GM12878 (cell line): ENCODE data around the gene INO80C. TPM values are rescaled to one million over a fixed set of nuclear protein-coding genes. Genes with fewer than 3 reads are reported as not detected.
A peak's percentile ranks its signal among the peaks of the same experiment; 100 is the strongest.

Experiments used
- EGR1 ChIP-seq, 2 experiments: IDR thresholded peaks; 1 replicate in 1 of 2; 2 replicates in 1 of 2; pipeline ENCODE4 v1.6.1; 2011 to 2012; ENCODE audit warnings: low read depth in 2 of 2, low read length in 2 of 2, borderline replicate concordance in 1 of 2, mild to moderate bottlenecking in 1 of 2, moderate library complexity in 1 of 2
- EP300 ChIP-seq, 2 experiments: fragments of 150-350 bp in 1 of 2; IDR thresholded peaks; 2 replicates each; pipeline ENCODE4 v1.6.1; 2011 to 2012; ENCODE audit warnings: low read depth in 2 of 2, low read length in 2 of 2, borderline replicate concordance in 1 of 2, improper control_type of control experiment in 1 of 2, inconsistent platforms in 1 of 2; ENCODE audit not compliant: control insufficient read depth in 1 of 2
- KDM1A ChIP-seq: fragments of 200-600 bp; sonication (generic); IDR thresholded peaks from 2 replicates; pipeline ENCODE4 v1.6.1; 2016; ENCODE audit warnings: borderline replicate concordance
- MAX ChIP-seq: IDR thresholded peaks from 2 replicates; pipeline ENCODE4 v1.6.1; 2012; ENCODE audit warnings: low read depth, low read length, improper control_type of control experiment
- RCOR1 ChIP-seq: conservative IDR thresholded peaks from 2 replicates; pipeline ENCODE4 v1.6.1; 2012; ENCODE audit warnings: low read depth, low read length, improper control_type of control experiment
- SPI1 ChIP-seq: IDR thresholded peaks from 2 replicates; pipeline ENCODE4 v1.6.1; 2011; ENCODE audit warnings: low read depth, mild to moderate bottlenecking, low read length, moderate library complexity, borderline replicate concordance; ENCODE audit not compliant: insufficient read depth
- WRNIP1 ChIP-seq: IDR thresholded peaks from 2 replicates; pipeline ENCODE4 v1.6.1; 2011; ENCODE audit warnings: low read depth, low read length, improper control_type of control experiment, borderline replicate concordance
- ZNF24 ChIP-seq: fragments of 450-650 bp; IDR thresholded peaks from 2 replicates; pipeline ENCODE4 v1.6.1; 2017; ENCODE audit warnings: antibody characterized with exemption, mild to moderate bottlenecking
- ZNF274 ChIP-seq: IDR thresholded peaks from one replicate; pipeline ENCODE4 v1.8.0; 2011; ENCODE audit not compliant: insufficient read length, insufficient read depth
- polyA plus RNA-seq, 11 experiments: library from polyadenylated mRNA; depleted of rRNA in 4 of 11; unstranded in 6 of 11; stranded (reverse) in 5 of 11; fragments of >200 nt; fragmentation: Nextera tagmentation in 4 of 11; fragmentation: Illumina TruSeq in 1 of 11; extraction: Ambion mirVana in 4 of 11; extraction: Trizol in 1 of 11; gene quantifications; 1 replicate in 1 of 11; 2 replicates in 10 of 11; pipeline versions ENCODE4 v1.2.1 to v1.2.3, GENCODE V29; 2011 to 2016; ENCODE audit warnings: inconsistent platforms in 2 of 11, missing spikeins in 2 of 11, low read depth in 1 of 11
- total RNA-seq, 4 experiments: library from RNA; depleted of rRNA in 3 of 4; stranded (reverse); fragments of >200 nt in 3 of 4; fragmentation: Illumina TruSeq in 1 of 4; extraction: Trizol in 1 of 4; gene quantifications; 2 replicates each; pipeline versions ENCODE4 v1.2.1 to v1.2.3, GENCODE V29; 2013 to 2021
- TF ChIP-seq, protein P1 (sequence below): fragments of 450-650 bp; IDR thresholded peaks from 2 replicates; pipeline ENCODE4 v1.6.1; 2017; ENCODE audit warnings: mild to moderate bottlenecking, low read depth, inconsistent platforms; ENCODE audit not compliant: poor library complexity, severe bottlenecking
- TF ChIP-seq, protein P2 (sequence below): IDR thresholded peaks from 2 replicates; pipeline ENCODE4 v1.6.1; 2011; ENCODE audit warnings: low read depth, mild to moderate bottlenecking, low read length, moderate library complexity, borderline replicate concordance; ENCODE audit errors: extremely low read depth
- TF ChIP-seq, protein P3 (sequence below): fragments of 450-650 bp; formaldehyde crosslinking; IDR thresholded peaks from 2 replicates; pipeline ENCODE4 v1.4.0; 2020; ENCODE audit warnings: mild to moderate bottlenecking, moderate library complexity
- TF ChIP-seq, protein P4 (sequence below): fragments of 450-650 bp; conservative IDR thresholded peaks from 2 replicates; pipeline ENCODE4 v1.6.1; 2017; ENCODE audit warnings: mild to moderate bottlenecking, moderate library complexity
- TF ChIP-seq, protein P5 (sequence below): fragments of 150-350 bp; IDR thresholded peaks from 2 replicates; pipeline ENCODE4 v1.6.1; 2014; ENCODE audit warnings: mild to moderate bottlenecking, low read depth, low read length

Gene INO80C
- total and polyA plus RNA-seq, 10 of the 15 experiments (the other 5 are each of a cell fraction or from before 2014, with no cell fraction given) = 9.9 to 43.2 (median 30.1) TPM

GRCh38 chr18:35497370-35498197 lies at the start of gene INO80C (continued):
- TF ChIP-seq, protein P1, sequence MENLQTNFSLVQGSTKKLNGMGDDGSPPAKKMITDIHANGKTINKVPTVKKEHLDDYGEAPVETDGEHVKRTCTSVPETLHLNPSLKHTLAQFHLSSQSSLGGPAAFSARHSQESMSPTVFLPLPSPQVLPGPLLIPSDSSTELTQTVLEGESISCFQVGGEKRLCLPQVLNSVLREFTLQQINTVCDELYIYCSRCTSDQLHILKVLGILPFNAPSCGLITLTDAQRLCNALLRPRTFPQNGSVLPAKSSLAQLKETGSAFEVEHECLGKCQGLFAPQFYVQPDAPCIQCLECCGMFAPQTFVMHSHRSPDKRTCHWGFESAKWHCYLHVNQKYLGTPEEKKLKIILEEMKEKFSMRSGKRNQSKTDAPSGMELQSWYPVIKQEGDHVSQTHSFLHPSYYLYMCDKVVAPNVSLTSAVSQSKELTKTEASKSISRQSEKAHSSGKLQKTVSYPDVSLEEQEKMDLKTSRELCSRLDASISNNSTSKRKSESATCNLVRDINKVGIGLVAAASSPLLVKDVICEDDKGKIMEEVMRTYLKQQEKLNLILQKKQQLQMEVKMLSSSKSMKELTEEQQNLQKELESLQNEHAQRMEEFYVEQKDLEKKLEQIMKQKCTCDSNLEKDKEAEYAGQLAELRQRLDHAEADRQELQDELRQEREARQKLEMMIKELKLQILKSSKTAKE = peak; percentile 67
- TF ChIP-seq SPI1 = 0 out of 2 replicates have a peak, but pooled peaks have one; percentile 24
- TF ChIP-seq MAX = peak; percentile 58
- TF ChIP-seq KDM1A = no peak
- 0 out of 2 replicates have a peak, but pooled peaks have one; percentile 85 for TF ChIP-seq WRNIP1
- TF ChIP-seq RCOR1 = peak; percentile 96; the same call in 1 of the 2 replicates
- TF ChIP-seq, protein P2, sequence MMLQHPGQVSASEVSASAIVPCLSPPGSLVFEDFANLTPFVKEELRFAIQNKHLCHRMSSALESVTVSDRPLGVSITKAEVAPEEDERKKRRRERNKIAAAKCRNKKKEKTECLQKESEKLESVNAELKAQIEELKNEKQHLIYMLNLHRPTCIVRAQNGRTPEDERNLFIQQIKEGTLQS = no peak
- TF ChIP-seq, protein P3, sequence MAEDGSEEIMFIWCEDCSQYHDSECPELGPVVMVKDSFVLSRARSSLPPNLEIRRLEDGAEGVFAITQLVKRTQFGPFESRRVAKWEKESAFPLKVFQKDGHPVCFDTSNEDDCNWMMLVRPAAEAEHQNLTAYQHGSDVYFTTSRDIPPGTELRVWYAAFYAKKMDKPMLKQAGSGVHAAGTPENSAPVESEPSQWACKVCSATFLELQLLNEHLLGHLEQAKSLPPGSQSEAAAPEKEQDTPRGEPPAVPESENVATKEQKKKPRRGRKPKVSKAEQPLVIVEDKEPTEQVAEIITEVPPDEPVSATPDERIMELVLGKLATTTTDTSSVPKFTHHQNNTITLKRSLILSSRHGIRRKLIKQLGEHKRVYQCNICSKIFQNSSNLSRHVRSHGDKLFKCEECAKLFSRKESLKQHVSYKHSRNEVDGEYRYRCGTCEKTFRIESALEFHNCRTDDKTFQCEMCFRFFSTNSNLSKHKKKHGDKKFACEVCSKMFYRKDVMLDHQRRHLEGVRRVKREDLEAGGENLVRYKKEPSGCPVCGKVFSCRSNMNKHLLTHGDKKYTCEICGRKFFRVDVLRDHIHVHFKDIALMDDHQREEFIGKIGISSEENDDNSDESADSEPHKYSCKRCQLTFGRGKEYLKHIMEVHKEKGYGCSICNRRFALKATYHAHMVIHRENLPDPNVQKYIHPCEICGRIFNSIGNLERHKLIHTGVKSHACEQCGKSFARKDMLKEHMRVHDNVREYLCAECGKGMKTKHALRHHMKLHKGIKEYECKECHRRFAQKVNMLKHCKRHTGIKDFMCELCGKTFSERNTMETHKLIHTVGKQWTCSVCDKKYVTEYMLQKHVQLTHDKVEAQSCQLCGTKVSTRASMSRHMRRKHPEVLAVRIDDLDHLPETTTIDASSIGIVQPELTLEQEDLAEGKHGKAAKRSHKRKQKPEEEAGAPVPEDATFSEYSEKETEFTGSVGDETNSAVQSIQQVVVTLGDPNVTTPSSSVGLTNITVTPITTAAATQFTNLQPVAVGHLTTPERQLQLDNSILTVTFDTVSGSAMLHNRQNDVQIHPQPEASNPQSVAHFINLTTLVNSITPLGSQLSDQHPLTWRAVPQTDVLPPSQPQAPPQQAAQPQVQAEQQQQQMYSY (CRISPR knock-in tag) = no peak
- TF ChIP-seq, protein P4, sequence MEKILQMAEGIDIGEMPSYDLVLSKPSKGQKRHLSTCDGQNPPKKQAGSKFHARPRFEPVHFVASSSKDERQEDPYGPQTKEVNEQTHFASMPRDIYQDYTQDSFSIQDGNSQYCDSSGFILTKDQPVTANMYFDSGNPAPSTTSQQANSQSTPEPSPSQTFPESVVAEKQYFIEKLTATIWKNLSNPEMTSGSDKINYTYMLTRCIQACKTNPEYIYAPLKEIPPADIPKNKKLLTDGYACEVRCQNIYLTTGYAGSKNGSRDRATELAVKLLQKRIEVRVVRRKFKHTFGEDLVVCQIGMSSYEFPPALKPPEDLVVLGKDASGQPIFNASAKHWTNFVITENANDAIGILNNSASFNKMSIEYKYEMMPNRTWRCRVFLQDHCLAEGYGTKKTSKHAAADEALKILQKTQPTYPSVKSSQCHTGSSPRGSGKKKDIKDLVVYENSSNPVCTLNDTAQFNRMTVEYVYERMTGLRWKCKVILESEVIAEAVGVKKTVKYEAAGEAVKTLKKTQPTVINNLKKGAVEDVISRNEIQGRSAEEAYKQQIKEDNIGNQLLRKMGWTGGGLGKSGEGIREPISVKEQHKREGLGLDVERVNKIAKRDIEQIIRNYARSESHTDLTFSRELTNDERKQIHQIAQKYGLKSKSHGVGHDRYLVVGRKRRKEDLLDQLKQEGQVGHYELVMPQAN = peak; percentile 42; the same call in 1 of the 2 replicates
- TF ChIP-seq EP300 (IDR thresholded peaks at IDR 0.05; ENCODE audit: borderline replicate concordance in 1 of 2, control insufficient read depth in 1 of 2, low read depth in 2 of 2, low read length in 2 of 2) = peak; percentile 4 to 62; a peak in 2 of 4 replicates
- TF ChIP-seq, protein P5, sequence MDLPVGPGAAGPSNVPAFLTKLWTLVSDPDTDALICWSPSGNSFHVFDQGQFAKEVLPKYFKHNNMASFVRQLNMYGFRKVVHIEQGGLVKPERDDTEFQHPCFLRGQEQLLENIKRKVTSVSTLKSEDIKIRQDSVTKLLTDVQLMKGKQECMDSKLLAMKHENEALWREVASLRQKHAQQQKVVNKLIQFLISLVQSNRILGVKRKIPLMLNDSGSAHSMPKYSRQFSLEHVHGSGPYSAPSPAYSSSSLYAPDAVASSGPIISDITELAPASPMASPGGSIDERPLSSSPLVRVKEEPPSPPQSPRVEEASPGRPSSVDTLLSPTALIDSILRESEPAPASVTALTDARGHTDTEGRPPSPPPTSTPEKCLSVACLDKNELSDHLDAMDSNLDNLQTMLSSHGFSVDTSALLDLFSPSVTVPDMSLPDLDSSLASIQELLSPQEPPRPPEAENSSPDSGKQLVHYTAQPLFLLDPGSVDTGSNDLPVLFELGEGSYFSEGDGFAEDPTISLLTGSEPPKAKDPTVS = peak; percentile 76
- no peak for TF ChIP-seq ZNF274
- TF ChIP-seq EGR1 (IDR thresholded peaks at IDR 0.05; ENCODE audit: borderline replicate concordance in 1 of 2, low read depth in 2 of 2, low read length in 2 of 2) = peak in 1 of 2 experiments; percentile 87; a peak in 2 of 3 replicates
- peak; percentile 72 for TF ChIP-seq ZNF24
